GM12872 (cell line): Measurements from ENCODE around the gene SPON2.

Source experiments
- CTCF ChIP-seq: IDR thresholded peaks from 3 replicates; pipeline ENCODE4 v1.5.1; 2011; ENCODE audit warnings: low read depth, mild to moderate bottlenecking, low read length, moderate library complexity; ENCODE audit not compliant: insufficient read depth

Gene SPON2

DNA sequence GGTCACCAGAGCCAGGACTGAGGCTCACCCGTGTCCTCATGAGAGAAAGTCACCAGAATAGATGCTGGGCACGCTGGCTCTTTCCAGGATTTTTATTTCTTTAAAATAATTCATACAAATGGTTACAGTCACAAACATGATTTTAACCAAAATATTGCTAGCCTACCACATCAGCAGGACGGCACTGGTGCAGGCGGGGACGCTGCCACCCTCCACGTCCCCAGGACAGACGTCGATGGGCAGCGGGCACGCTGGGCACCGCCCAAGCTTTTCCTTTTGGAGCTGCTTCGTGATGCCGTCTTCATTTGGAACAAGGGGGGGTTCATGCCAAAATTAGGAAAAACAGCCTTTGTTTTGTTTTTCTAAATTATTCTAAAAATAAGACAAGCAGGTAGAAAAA lies 39.0 kb upstream of the SPON2 start:
- no peak for TF ChIP-seq CTCF

DNA sequence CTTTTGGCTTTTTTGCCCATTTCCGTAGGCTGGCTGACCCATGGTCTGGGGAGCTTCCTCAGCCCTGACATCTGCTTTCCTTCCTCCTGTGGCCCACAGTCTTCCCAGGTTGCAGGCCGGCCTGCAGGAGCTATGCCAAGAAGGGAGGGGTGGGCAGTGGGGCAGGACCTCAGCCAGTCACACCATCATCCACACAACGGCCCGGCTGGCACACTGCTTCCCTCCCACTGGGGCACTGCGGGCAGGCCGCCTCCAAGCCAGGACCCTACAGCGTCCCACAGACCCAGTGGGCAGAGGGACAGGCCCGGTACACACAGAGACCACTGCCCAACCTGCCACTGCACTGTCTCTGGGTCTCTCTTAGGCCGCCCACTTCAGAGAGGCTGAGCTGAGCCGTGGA lies 38.6 kb upstream of the SPON2 start:
- no peak for TF ChIP-seq CTCF

DNA sequence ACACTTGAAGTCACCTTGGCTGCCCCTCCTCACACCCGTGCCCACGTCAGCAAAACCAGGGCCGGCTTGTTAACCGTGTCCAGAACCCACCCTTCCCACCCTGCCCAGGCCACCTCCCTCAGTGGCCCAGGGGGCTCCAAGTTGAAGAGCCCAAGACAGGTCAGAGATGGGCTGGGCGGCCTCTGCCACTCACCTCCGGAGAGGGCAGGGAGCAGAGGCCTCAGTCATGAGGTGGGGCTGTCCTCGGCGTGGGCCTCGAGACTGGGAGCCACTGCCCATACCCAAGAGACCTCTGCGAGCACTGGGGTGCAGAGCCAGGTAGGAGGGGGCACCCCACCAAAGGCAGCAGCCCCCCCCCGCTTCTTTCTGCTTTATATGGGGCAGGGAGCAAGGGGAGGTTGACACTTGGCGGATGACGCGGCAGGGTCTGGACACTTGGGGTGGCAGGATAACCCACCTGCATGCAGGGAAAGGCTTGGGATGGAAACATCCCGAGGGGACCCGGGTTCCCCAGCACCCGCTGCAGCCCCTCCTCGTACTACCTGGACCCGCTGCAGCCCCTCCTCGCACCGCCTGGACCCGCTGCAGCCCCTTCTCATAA lies 38.0 kb upstream of the SPON2 start:
- no peak for TF ChIP-seq CTCF

- no peak for TF ChIP-seq CTCF
Measured at GRCh38 chr4:1209821-1210220, 37.4 kb upstream of the SPON2 start.

GRCh38 chr4:1208970-1209704 lies 36.8 kb upstream of the SPON2 start:
- no peak for TF ChIP-seq CTCF

- no peak for TF ChIP-seq CTCF
Measured at GRCh38 chr4:1208266-1208961, 36.0 kb upstream of the SPON2 start.

DNA sequence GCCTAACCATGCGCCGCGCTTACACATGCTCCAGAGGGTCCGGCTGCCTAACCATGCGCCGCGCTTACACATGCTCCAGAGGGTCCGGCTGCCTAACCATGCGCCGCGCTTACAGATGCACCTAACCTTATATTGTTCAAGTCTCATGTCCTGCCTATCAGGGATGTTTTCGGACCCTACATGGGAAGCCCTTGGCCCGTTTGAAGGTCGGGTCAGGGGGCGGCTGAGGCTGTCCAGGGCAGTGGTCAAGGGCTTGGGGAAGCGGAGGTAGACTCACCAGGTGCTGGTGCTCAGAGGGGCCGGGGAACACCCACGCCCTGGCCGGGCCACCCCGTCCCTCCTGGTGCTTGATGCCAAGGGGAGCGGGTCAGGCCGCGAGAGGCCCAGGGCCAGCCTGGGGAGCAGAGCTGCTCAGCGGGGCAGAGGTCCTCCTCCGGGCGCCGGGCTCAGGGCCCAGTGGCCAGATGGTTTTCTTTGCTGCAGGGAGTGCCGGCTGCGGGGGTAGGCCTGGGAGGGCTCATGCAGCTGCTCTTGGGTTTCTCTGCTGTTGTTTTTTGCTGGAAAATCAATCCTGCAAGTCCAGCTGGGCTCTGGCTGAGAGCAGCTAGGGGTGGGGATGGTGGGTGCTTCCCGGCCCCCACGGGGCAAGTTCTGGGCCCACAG lies 35.4 kb upstream of the SPON2 start:
- TF ChIP-seq CTCF: no peak
